Smooth muscle cell (in vitro differentiated cells): ENCODE data around the gene TMEM134. TPM values are rescaled to one million over a fixed set of nuclear protein-coding genes. Genes with fewer than 3 reads are reported as not detected.

Experiments
- DNase-seq: peaks from one replicate; lab custom pipeline; 2025; ENCODE audit not compliant: unreplicated experiment; lab: John Stamatoyannopoulos, UW
- H2AFZ ChIP-seq: fragments of 200-600 bp; sonication (generic); 2 replicates; pipeline ENCODE4 v1.6.0; 2016; ENCODE audit warnings: antibody characterized with exemption, low read depth, mild to moderate bottlenecking
- H3F3A ChIP-seq: fragments of 200-600 bp; sonication (generic); 2 replicates; pipeline ENCODE4 v1.6.0; 2017; ENCODE audit warnings: antibody characterized with exemption, low read depth
- H3K27ac ChIP-seq: fragments of 200-600 bp; sonication (generic); 2 replicates; pipeline ENCODE4 v1.5.1; 2016; ENCODE audit warnings: low read depth, mild to moderate bottlenecking
- H3K27me3 ChIP-seq: fragments of 200-600 bp; sonication (generic); 2 replicates; pipeline ENCODE4 v1.6.1; 2016; ENCODE audit warnings: low read depth, mild to moderate bottlenecking
- H3K36me3 ChIP-seq: fragments of 200-600 bp; sonication (generic); 2 replicates; pipeline ENCODE4 v1.5.1; 2016; ENCODE audit warnings: low read depth
- H3K4me1 ChIP-seq: fragments of 200-600 bp; sonication (generic); 2 replicates; pipeline ENCODE4 v1.5.1; 2016; ENCODE audit warnings: low read depth
- H3K4me2 ChIP-seq: fragments of 200-600 bp; sonication (generic); 2 replicates; pipeline ENCODE4 v1.6.0; 2016; ENCODE audit warnings: mild to moderate bottlenecking
- H3K4me3 ChIP-seq: fragments of 200-600 bp; sonication (generic); 2 replicates; pipeline ENCODE4 v1.5.1; 2016; ENCODE audit warnings: mild to moderate bottlenecking
- H3K79me2 ChIP-seq: fragments of 200-600 bp; sonication (generic); 2 replicates; pipeline ENCODE4 v1.6.0; 2016; ENCODE audit warnings: low read depth, mild to moderate bottlenecking
- H3K9ac ChIP-seq: fragments of 200-600 bp; sonication (generic); 2 replicates; pipeline ENCODE4 v1.6.0; 2016; ENCODE audit warnings: low read depth
- H3K9me3 ChIP-seq: fragments of 200-600 bp; sonication (generic); replicated peaks from 2 replicates; pipeline ENCODE4 v1.5.1; 2016; ENCODE audit warnings: low read depth
- H4K20me1 ChIP-seq: fragments of 200-600 bp; sonication (generic); 2 replicates; pipeline ENCODE4 v1.6.0; 2016; ENCODE audit warnings: low read depth
- WGBS: methylation state at CpG from one replicate; pipeline ENCODE4 v1.1.7; 2016; ENCODE audit warnings: low lambda C conversion rate; 5-methylcytosine and 5-hydroxymethylcytosine counted together
- polyA plus RNA-seq: library from polyadenylated mRNA; unstranded; fragments of >200 nt; fragmentation: Nextera tagmentation; extraction: Ambion mirVana; gene quantifications from 2 replicates; pipeline ENCODE4 v1.2.1, GENCODE V29; 2016
- total RNA-seq: library from RNA; depleted of rRNA; stranded (reverse); fragments of >200 nt; gene quantifications from 2 replicates; pipeline ENCODE4 v1.2.3, GENCODE V29; 2014
- TF ChIP-seq, protein P1 (sequence below): fragments of 200-600 bp; sonication (generic); IDR thresholded peaks from 2 replicates; pipeline ENCODE4 v1.5.1; 2017; ENCODE audit warnings: borderline replicate concordance, mild to moderate bottlenecking, antibody characterized with exemption; ENCODE audit not compliant: insufficient read depth, poor library complexity, severe bottlenecking

Gene TMEM134
- total and polyA plus RNA-seq, 2 experiments from 2014 or later: 114 to 135 TPM

DNA sequence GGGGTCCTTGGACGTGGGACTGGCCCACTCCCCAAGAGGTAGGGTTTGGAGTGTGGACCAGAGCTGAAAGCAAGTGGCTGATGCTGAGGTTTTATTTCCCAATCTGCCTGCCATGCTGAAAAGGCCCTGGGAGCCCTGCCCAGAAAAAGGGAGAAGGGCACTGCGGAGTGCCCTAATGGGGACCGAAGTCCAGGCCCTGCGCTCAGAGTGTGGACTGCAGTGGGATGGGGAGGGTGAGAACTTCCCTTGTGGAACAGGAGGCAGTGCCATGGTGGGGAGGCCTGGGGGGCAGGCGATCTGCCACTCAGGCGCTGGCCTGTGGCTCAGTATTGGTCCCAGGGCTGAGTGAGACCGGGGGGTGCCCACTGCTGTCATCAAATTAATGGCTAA is 20.8 kb downstream of the TMEM134 start:
- Histone ChIP-seq H3K4me1 (no peaks in the 10 kb centered on the region), H2AFZ (no peak overlapping the region), H3K9ac (no peak overlapping the region), H3K79me2 (peaks cover under 1% of the 10 kb centered on the region), H3K4me3 (no peak overlapping the region), H4K20me1 (no peaks in the 10 kb centered on the region), H3K4me2 (no peak overlapping the region), H3F3A (no peaks in the 10 kb centered on the region), H3K27me3 (no peaks in the 10 kb centered on the region), H3K27ac (no peak overlapping the region), H3K36me3 (no peaks in the 10 kb centered on the region), H3K9me3 (no peaks in the 10 kb centered on the region)
- 97% methylated on average over 7 of the region's 7 CpGs for WGBS
- TF ChIP-seq, protein P1, sequence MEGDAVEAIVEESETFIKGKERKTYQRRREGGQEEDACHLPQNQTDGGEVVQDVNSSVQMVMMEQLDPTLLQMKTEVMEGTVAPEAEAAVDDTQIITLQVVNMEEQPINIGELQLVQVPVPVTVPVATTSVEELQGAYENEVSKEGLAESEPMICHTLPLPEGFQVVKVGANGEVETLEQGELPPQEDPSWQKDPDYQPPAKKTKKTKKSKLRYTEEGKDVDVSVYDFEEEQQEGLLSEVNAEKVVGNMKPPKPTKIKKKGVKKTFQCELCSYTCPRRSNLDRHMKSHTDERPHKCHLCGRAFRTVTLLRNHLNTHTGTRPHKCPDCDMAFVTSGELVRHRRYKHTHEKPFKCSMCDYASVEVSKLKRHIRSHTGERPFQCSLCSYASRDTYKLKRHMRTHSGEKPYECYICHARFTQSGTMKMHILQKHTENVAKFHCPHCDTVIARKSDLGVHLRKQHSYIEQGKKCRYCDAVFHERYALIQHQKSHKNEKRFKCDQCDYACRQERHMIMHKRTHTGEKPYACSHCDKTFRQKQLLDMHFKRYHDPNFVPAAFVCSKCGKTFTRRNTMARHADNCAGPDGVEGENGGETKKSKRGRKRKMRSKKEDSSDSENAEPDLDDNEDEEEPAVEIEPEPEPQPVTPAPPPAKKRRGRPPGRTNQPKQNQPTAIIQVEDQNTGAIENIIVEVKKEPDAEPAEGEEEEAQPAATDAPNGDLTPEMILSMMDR: no peak
- DNase-seq: no peak

DNA sequence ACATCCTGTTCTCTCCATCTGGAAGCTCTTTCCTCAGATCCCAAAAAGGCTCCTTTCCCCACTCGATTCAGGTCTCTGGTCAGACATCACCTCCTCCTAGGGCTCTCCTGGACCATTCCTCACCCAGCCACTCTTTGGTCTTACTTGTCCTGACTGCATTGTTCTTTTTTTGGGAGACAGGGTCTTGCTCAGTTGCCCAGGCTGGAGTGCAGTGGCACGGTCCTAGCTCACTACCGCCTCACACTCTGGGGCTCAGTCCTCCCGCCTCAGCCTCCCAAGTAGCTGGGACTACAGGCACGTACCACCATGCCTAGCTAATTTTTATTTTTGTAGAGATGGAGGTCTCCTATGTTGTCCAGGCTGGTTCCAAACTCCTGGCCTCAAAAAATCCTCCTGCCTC is 23.5 kb downstream of the TMEM134 start:
- DNase-seq: no peak
- no peaks in the 10 kb centered on the region for H4K20me1 ChIP-seq
- WGBS: 83% methylated on average over 5 of the region's 5 CpGs
- H3K36me3 ChIP-seq: no peaks in the 10 kb centered on the region
- no peak overlapping the region for H2AFZ ChIP-seq
- H3K27me3 ChIP-seq: no peaks in the 10 kb centered on the region
- no peak overlapping the region for H3K9ac ChIP-seq
- no peak overlapping the region for H3K27ac ChIP-seq
- TF ChIP-seq, protein P1: no peak
- no peaks in the 10 kb centered on the region for H3F3A ChIP-seq
- peaks cover 5% of the 10 kb centered on the region for H3K79me2 ChIP-seq
- no peak overlapping the region for H3K4me3 ChIP-seq
- H3K4me2 ChIP-seq: no peak overlapping the region
- no peaks in the 10 kb centered on the region for H3K4me1 ChIP-seq
- no peaks in the 10 kb centered on the region for H3K9me3 ChIP-seq

- TF ChIP-seq, protein P1: no peak
- H3F3A ChIP-seq: no peaks in the 10 kb centered on the region
- H4K20me1 ChIP-seq: no peaks in the 10 kb centered on the region
- H3K9me3 ChIP-seq: no peaks in the 10 kb centered on the region
- WGBS: 54% methylated on average over 31 of the region's 45 CpGs
- H3K27me3 ChIP-seq: no peaks in the 10 kb centered on the region
- H3K27ac ChIP-seq: peak overlapping the region; percentile 66
- DNase-seq: no peak
- H3K36me3 ChIP-seq: no peaks in the 10 kb centered on the region
- H3K9ac ChIP-seq: peak overlapping the region; percentile 93
- H3K4me1 ChIP-seq: no peaks in the 10 kb centered on the region
- H3K4me2 ChIP-seq: peak overlapping the region; percentile 100
- peak overlapping the region; percentile 76 for H3K4me3 ChIP-seq
- no peak overlapping the region for H2AFZ ChIP-seq
- peaks cover 5% of the 10 kb centered on the region for H3K79me2 ChIP-seq
Measured at GRCh38 chr11:67442504-67443404, 26.3 kb downstream of the TMEM134 start.
